Fibroblast of skin of right biceps (primary cell): ENCODE data around the gene GMDS.
A peak's percentile ranks its signal among the peaks of the same experiment; 100 is the strongest.

Source experiments
- DNase-seq: peaks from one replicate; pipeline ENCODE4 v3.0.0-alpha.2; 2013

Gene GMDS

GRCh38 chr6:1724124-1724523 lies 521.3 kb downstream of the GMDS start:
- no peak for DNase-seq

GRCh38 chr6:1722801-1723200 lies 522.6 kb downstream of the GMDS start:
- no peak for DNase-seq

GRCh38 chr6:1720620-1721322 lies 524.6 kb downstream of the GMDS start:
- DNase-seq, result no peak

GRCh38 chr6:1719922-1720321 lies 525.5 kb downstream of the GMDS start:
- DNase-seq, result no peak

GRCh38 chr6:1716868-1717267 lies 528.5 kb downstream of the GMDS start:
- DNase-seq, result no peak

GRCh38 chr6:1716396-1716795 lies 529.0 kb downstream of the GMDS start:
- no peak for DNase-seq

GRCh38 chr6:1715336-1715735 lies 530.1 kb downstream of the GMDS start:
- DNase-seq, result no peak

GRCh38 chr6:1714654-1715053 lies 530.8 kb downstream of the GMDS start:
- no peak for DNase-seq

- DNase-seq, result no peak
Observed at GRCh38 chr6:1713016-1713600, 532.3 kb downstream of the GMDS start.

GRCh38 chr6:1712451-1712850 lies 533.0 kb downstream of the GMDS start:
- DNase-seq, result no peak

GRCh38 chr6:1711136-1711535 lies 534.3 kb downstream of the GMDS start:
- DNase-seq, result no peak

- no peak for DNase-seq
Observed at GRCh38 chr6:1709234-1709641, 536.2 kb downstream of the GMDS start.

- no peak for DNase-seq
Observed at GRCh38 chr6:1708820-1709219, 536.6 kb downstream of the GMDS start.

- no peak for DNase-seq
Observed at GRCh38 chr6:1708122-1708521, 537.3 kb downstream of the GMDS start.

GRCh38 chr6:1705630-1706029 lies 539.8 kb downstream of the GMDS start:
- no peak for DNase-seq

GRCh38 chr6:1705183-1705582 lies 540.2 kb downstream of the GMDS start:
- no peak for DNase-seq

GRCh38 chr6:1704711-1705110 lies 540.7 kb downstream of the GMDS start:
- no peak for DNase-seq

- no peak for DNase-seq
Observed at GRCh38 chr6:1703923-1704322, 541.5 kb downstream of the GMDS start.

- no peak for DNase-seq
Observed at GRCh38 chr6:1703091-1703855, 542.1 kb downstream of the GMDS start.

- no peak for DNase-seq
Observed at GRCh38 chr6:1702580-1703051, 542.8 kb downstream of the GMDS start.

GRCh38 chr6:1701668-1702353 lies 543.6 kb downstream of the GMDS start:
- DNase-seq, result peak; percentile 98

- DNase-seq, result no peak
Observed at GRCh38 chr6:1700278-1700967, 545.0 kb downstream of the GMDS start.

GRCh38 chr6:1698527-1698926 lies 546.9 kb downstream of the GMDS start:
- no peak for DNase-seq
